Suprapubic skin (tissue), 4 donors: ENCODE data around the gene IGSF1. TPM values are rescaled to one million over a fixed set of nuclear protein-coding genes. Genes with fewer than 3 reads are reported as not detected.

ENCODE experiments used
- DNase-seq, 2 donors: peaks; one replicate each; pipeline ENCODE4 v3.0.0-alpha.2; 2019; ENCODE audit warnings: low spot score in 2 of 2
- H3K27ac ChIP-seq: fragments of 200-600 bp; sonication (generic); one replicate; pipeline ENCODE4 v1.5.1; 2019
- H3K27me3 ChIP-seq: fragments of 200-600 bp; sonication (generic); one replicate; pipeline ENCODE4 v1.5.1; 2019
- H3K36me3 ChIP-seq: fragments of 200-600 bp; sonication (generic); one replicate; pipeline ENCODE4 v1.5.1; 2019
- H3K4me1 ChIP-seq: fragments of 200-600 bp; sonication (generic); one replicate; pipeline ENCODE4 v1.5.1; 2019
- H3K4me3 ChIP-seq: fragments of 200-600 bp; sonication (generic); one replicate; pipeline ENCODE4 v1.5.1; 2019; ENCODE audit warnings: mild to moderate bottlenecking
- H3K9me3 ChIP-seq: fragments of 200-600 bp; sonication (generic); one replicate; pipeline ENCODE4 v1.5.1; 2019
- CTCF ChIP-seq, 2 donors: fragments of 200-600 bp in 1 of 2; fragments of 450-650 bp in 1 of 2; sonication (generic) in 1 of 2; IDR thresholded peaks; one replicate each; pipeline ENCODE4 v1.5.1; 2016 to 2019; ENCODE audit warnings: antibody characterized with exemption in 2 of 2, mild to moderate bottlenecking in 1 of 2, moderate library complexity in 1 of 2
- EP300 ChIP-seq: sonication (generic); formaldehyde crosslinking; IDR thresholded peaks from one replicate; pipeline ENCODE4 v1.6.1; 2017; ENCODE audit warnings: antibody characterized with exemption
- POLR2A ChIP-seq, 2 donors: fragments of 450-650 bp; IDR thresholded peaks; one replicate each; pipeline ENCODE4 v1.6.1; 2017; ENCODE audit warnings: antibody characterized with exemption in 2 of 2, mild to moderate bottlenecking in 2 of 2, moderate library complexity in 2 of 2
- POLR2AphosphoS5 ChIP-seq, 3 donors: sonication (generic); formaldehyde crosslinking; IDR thresholded peaks; one replicate each; pipeline ENCODE4 v1.6.1; 2017; ENCODE audit warnings: antibody characterized with exemption in 3 of 3
- WGBS: methylation state at CpG from one replicate; pipeline ENCODE4 v1.1.5; 2018; 5-methylcytosine and 5-hydroxymethylcytosine counted together
- total RNA-seq, 4 donors: library from RNA; depleted of rRNA; stranded (reverse); fragments of >200 nt; gene quantifications; one replicate each; pipeline ENCODE4 v1.1.0, GENCODE V29; 2016

The IGSF1 gene
- total RNA-seq, 4 donors from 2014 or later: 0.08 to 0.86 (median 0.34) TPM; not detected in 1

GRCh38 chrX:131271826-131272225 lies 17.3 kb downstream of the IGSF1 start:
- no peaks in the 10 kb centered on the region for H3K36me3 ChIP-seq
- TF ChIP-seq CTCF (IDR thresholded peaks at IDR 0.05) (no peak), EP300 (no peak), POLR2A (IDR thresholded peaks at IDR 0.05) (no peak), POLR2AphosphoS5 (IDR thresholded peaks at IDR 0.05) (no peak)
- no peak for DNase-seq
- H3K4me1 ChIP-seq: no peaks in the 10 kb centered on the region
- H3K9me3 ChIP-seq: no peaks in the 10 kb centered on the region
- H3K27me3 ChIP-seq: no peaks in the 10 kb centered on the region
- H3K4me3 ChIP-seq: no peak overlapping the region
- WGBS: 46% methylated on average over 3 of the region's 3 CpGs
- no peak overlapping the region for H3K27ac ChIP-seq

- no peaks in the 10 kb centered on the region for H3K4me1 ChIP-seq
- TF ChIP-seq EP300: no peak
- TF ChIP-seq POLR2AphosphoS5 (IDR thresholded peaks at IDR 0.05): no peak
- TF ChIP-seq POLR2A (IDR thresholded peaks at IDR 0.05): no peak
- TF ChIP-seq CTCF (IDR thresholded peaks at IDR 0.05): no peak
- no peak for DNase-seq
- H3K27me3 ChIP-seq: no peaks in the 10 kb centered on the region
- 34% methylated on average over 3 of the region's 3 CpGs for WGBS
- no peaks in the 10 kb centered on the region for H3K36me3 ChIP-seq
- no peaks in the 10 kb centered on the region for H3K9me3 ChIP-seq
- no peak overlapping the region for H3K27ac ChIP-seq
- no peak overlapping the region for H3K4me3 ChIP-seq
These were observed 17.8 kb downstream of the IGSF1 start for GRCh38 chrX:131271274-131271673.

GRCh38 chrX:131270080-131270479 lies 19.0 kb downstream of the IGSF1 start:
- no peak overlapping the region for H3K27ac ChIP-seq
- no peak overlapping the region for H3K4me3 ChIP-seq
- no peaks in the 10 kb centered on the region for H3K9me3 ChIP-seq
- H3K36me3 ChIP-seq: no peaks in the 10 kb centered on the region
- TF ChIP-seq POLR2A (IDR thresholded peaks at IDR 0.05): no peak
- DNase-seq: no peak
- WGBS: 42% methylated on average over 1 of the region's 1 CpG
- no peaks in the 10 kb centered on the region for H3K27me3 ChIP-seq
- no peaks in the 10 kb centered on the region for H3K4me1 ChIP-seq

GRCh38 chrX:131264665-131265064 lies 24.4 kb downstream of the IGSF1 start:
- no peak for DNase-seq

GRCh38 chrX:131264053-131264452 lies 25.1 kb downstream of the IGSF1 start:
- no peaks in the 10 kb centered on the region for H3K36me3 ChIP-seq
- H3K27me3 ChIP-seq: no peaks in the 10 kb centered on the region
- no peak for TF ChIP-seq POLR2AphosphoS5 (IDR thresholded peaks at IDR 0.05)
- no peak for TF ChIP-seq CTCF (IDR thresholded peaks at IDR 0.05)
- no peak for TF ChIP-seq EP300
- TF ChIP-seq POLR2A (IDR thresholded peaks at IDR 0.05): no peak
- DNase-seq: no peak
- no peaks in the 10 kb centered on the region for H3K9me3 ChIP-seq
- no peaks in the 10 kb centered on the region for H3K4me1 ChIP-seq
- 38% methylated on average over 2 of the region's 2 CpGs for WGBS
- no peak overlapping the region for H3K4me3 ChIP-seq
- H3K27ac ChIP-seq: no peak overlapping the region

More at GRCh38 chrX:131264665-131265064, 24.4 kb downstream of the IGSF1 start:
- Histone ChIP-seq H3K4me3 (no peak overlapping the region), H3K9me3 (no peaks in the 10 kb centered on the region), H3K36me3 (no peaks in the 10 kb centered on the region), H3K27me3 (no peaks in the 10 kb centered on the region), H3K27ac (no peak overlapping the region), H3K4me1 (no peaks in the 10 kb centered on the region)
- TF ChIP-seq EP300 (no peak), POLR2A (IDR thresholded peaks at IDR 0.05) (no peak), CTCF (IDR thresholded peaks at IDR 0.05) (no peak), POLR2AphosphoS5 (IDR thresholded peaks at IDR 0.05) (no peak)
- 62% methylated on average over 7 of the region's 7 CpGs for WGBS
